Ovary (tissue), 9 donors: ENCODE measurements around the gene GLIPR1L1. TPM values are rescaled to one million over a fixed set of nuclear protein-coding genes. Genes with fewer than 3 reads are reported as not detected.
A peak's percentile ranks its signal among the peaks of the same experiment; 100 is the strongest.

Source experiments
- DNase-seq, 5 donors: peaks; one replicate each; pipeline ENCODE4 v3.0.0-alpha.2; 2019 to 2020
- H3K27ac ChIP-seq, 2 donors: fragments of 200-600 bp; one replicate each; pipeline versions ENCODE4 v1.5.1 to v1.8.0; 2019 to 2022
- H3K27me3 ChIP-seq: fragments of 200-600 bp; one replicate; pipeline ENCODE4 v1.8.0; 2022
- H3K36me3 ChIP-seq: fragments of 200-600 bp; sonication (generic); one replicate; pipeline ENCODE4 v1.5.1; 2019
- H3K4me1 ChIP-seq: one replicate; pipeline ENCODE4 v1.8.1; 2013; ENCODE audit warnings: mild to moderate bottlenecking, moderate library complexity; ENCODE audit not compliant: insufficient read depth
- H3K4me3 ChIP-seq: fragments of 200-600 bp; sonication (generic); one replicate; pipeline ENCODE4 v1.5.1; 2017
- H3K9me3 ChIP-seq, 2 donors: fragments of 200-600 bp in 1 of 2; sonication (generic) in 1 of 2; one replicate each; pipeline versions ENCODE4 v1.5.1 to v1.8.1; 2013 to 2019; ENCODE audit warnings: mild to moderate bottlenecking in 1 of 2, moderate library complexity in 1 of 2
- CTCF ChIP-seq, 3 donors: fragments of 450-650 bp in 2 of 3; fragments of 200-600 bp in 1 of 3; IDR thresholded peaks; one replicate each; pipeline versions ENCODE4 v1.5.1 to v1.8.0; 2016 to 2022; ENCODE audit warnings: antibody characterized with exemption in 3 of 3, mild to moderate bottlenecking in 1 of 3
- EP300 ChIP-seq: sonication (generic); formaldehyde crosslinking; IDR thresholded peaks from one replicate; pipeline ENCODE4 v1.6.1; 2017; ENCODE audit warnings: antibody characterized with exemption
- POLR2A ChIP-seq: fragments of 450-650 bp; IDR thresholded peaks from one replicate; pipeline ENCODE4 v1.6.1; 2017; ENCODE audit warnings: antibody characterized with exemption, mild to moderate bottlenecking, moderate library complexity
- WGBS, 3 donors: extraction: QIAGEN DNeasy Blood & Tissue Kit in 1 of 3; methylation state at CpG; one replicate each; pipeline versions ENCODE4 v1.1.5 to v1.1.7; 2013 to 2017; 5-methylcytosine and 5-hydroxymethylcytosine counted together
- intact Hi-C, 4 donors: fragments of 100-400 bp; cut with DNase I; formaldehyde crosslinking; loops; one replicate each; pipeline versions ENCODE4 v1.11.0 to v1.15.1; 2022 to 2023
- polyA plus RNA-seq, 2 donors: library from polyadenylated mRNA; stranded (reverse); fragments of 200-250 nt in 1 of 2; fragments of 350-450 nt in 1 of 2; fragmentation: Illumina TruSeq in 1 of 2; extraction: RNeasy Lipid Tissue Mini Kit (QIAGEN cat#74804) in 1 of 2; gene quantifications; one replicate each; pipeline ENCODE4 v1.2.3, GENCODE V29; 2013 to 2014
- total RNA-seq, 7 donors: library from RNA; depleted of rRNA in 2 of 7; stranded (reverse); fragments of >200 nt in 2 of 7; fragmentation: NEBNext Ultra II Directional in 3 of 7; extraction: Animal tissue kit (Norgen Biotek cat#: 25700) in 3 of 7; gene quantifications; one replicate each; pipeline versions ENCODE4 v1.1.0 to v1.2.4, GENCODE V29; 2016 to 2023
- donor health status: DM: no; HTN: no; CAD: no; lungs with moderate emphysema.
- donor health status: DM: no; HTN: no; CAD: no.
- donor health status: Bipolar disorder and iron deficiency.
- donor health status: DM: yes; HTN: yes; CAD: no.
- donor health status: DM: no; HTN: no; CAD: no.
- donor health status: DM: yes; HTN: yes; CAD: no.

GLIPR1L1 gene
- total and polyA plus RNA-seq, 9 donors, result not detected

GRCh38 chr12:75323663-75324062 is 10.8 kb upstream of the GLIPR1L1 start:
- TF ChIP-seq POLR2A (no peak), CTCF (IDR thresholded peaks at IDR 0.05) (no peak), EP300 (no peak)
- Histone ChIP-seq H3K9me3 (no peaks in the 10 kb centered on the region), H3K4me3 (no peak overlapping the region), H3K36me3 (no peaks in the 10 kb centered on the region), H3K27ac (no peak overlapping the region), H3K4me1 (no peaks in the 10 kb centered on the region), H3K27me3 (no peaks in the 10 kb centered on the region)
- 82 to 96% (median 92%) methylated on average over 3 of the region's 3 CpGs for WGBS, 3 donors
- intact Hi-C loops, result no loop called here
- DNase-seq, result no peak

- TF ChIP-seq EP300 (no peak), POLR2A (no peak), CTCF (IDR thresholded peaks at IDR 0.05) (no peak)
- H3K27ac ChIP-seq, result no peak overlapping the region
- no peaks in the 10 kb centered on the region for H3K9me3 ChIP-seq
- H3K4me3 ChIP-seq, result no peak overlapping the region
- no peaks in the 10 kb centered on the region for H3K4me1 ChIP-seq
- intact Hi-C loops, result no loop called here
- H3K27me3 ChIP-seq, result no peaks in the 10 kb centered on the region
- H3K36me3 ChIP-seq, result no peaks in the 10 kb centered on the region
- no peak for DNase-seq
- 85 to 95% (median 94%) methylated on average over 1 of the region's 1 CpG for WGBS, 3 donors
These were observed 6.8 kb upstream of the GLIPR1L1 start for GRCh38 chr12:75327642-75328041.

- no peaks in the 10 kb centered on the region for H3K36me3 ChIP-seq
- no peaks in the 10 kb centered on the region for H3K4me1 ChIP-seq
- H3K27ac ChIP-seq, result no peak within 1 kb of the TSS
- peak; percentile 65 to 86 (median 79) for DNase-seq
- WGBS, 3 donors, result 3% methylated on average over 35 to 40 of the region's 40 CpGs
- TF ChIP-seq POLR2A (peak; percentile 34), EP300 (no peak)
- H3K9me3 ChIP-seq, result no peaks in the 10 kb centered on the region
- intact Hi-C loops, result loop anchor here in 2 of 4 donors (10.0 kb wide), 1 partner anchor 155 kb away; the partner anchor contains the start of gene GLIPR1 (in 2 of the 2)
- H3K4me3 ChIP-seq, result peak within 1 kb of the TSS; percentile 55
- no peaks in the 10 kb centered on the region for H3K27me3 ChIP-seq
These were observed 4.3 kb upstream of the GLIPR1L1 start, which contains the start of gene CAPS2 for GRCh38 chr12:75329918-75330826. TSS of gene CAPS2 (minus strand) at chr12:75330324. CDS start at chr12:75326498, 3,826 bp downstream.

GRCh38 chr12:75337905-75338304 is 3.4 kb downstream of the GLIPR1L1 start:
- H3K4me1 ChIP-seq, result no peaks in the 10 kb centered on the region
- H3K9me3 ChIP-seq, result no peaks in the 10 kb centered on the region
- intact Hi-C loops, result loop anchor here in 2 of 4 donors (10.0 kb wide), 1 partner anchor 147 kb away; the partner anchor contains the start of gene GLIPR1 (in 2 of the 2)
- no peaks in the 10 kb centered on the region for H3K27me3 ChIP-seq
- H3K4me3 ChIP-seq, result no peak overlapping the region
- no peak overlapping the region for H3K27ac ChIP-seq
- WGBS, 3 donors, result 89 to 96% (median 94%) methylated on average over 1 of the region's 1 CpG
- H3K36me3 ChIP-seq, result no peaks in the 10 kb centered on the region
- TF ChIP-seq EP300, result no peak
- no peak for DNase-seq

GRCh38 chr12:75341873-75342272 is 7.4 kb downstream of the GLIPR1L1 start:
- no peak for TF ChIP-seq CTCF (IDR thresholded peaks at IDR 0.05)
- no peak for TF ChIP-seq POLR2A
- TF ChIP-seq EP300, result no peak
- Histone ChIP-seq H3K36me3 (no peaks in the 10 kb centered on the region), H3K27me3 (no peaks in the 10 kb centered on the region), H3K27ac (no peak overlapping the region), H3K4me1 (no peaks in the 10 kb centered on the region), H3K4me3 (no peak overlapping the region), H3K9me3 (no peaks in the 10 kb centered on the region)
- 94 to 95% (median 95%) methylated on average over 5 of the region's 5 CpGs for whole genome bisulfite sequencing, 3 donors
- DNase-seq, result no peak
- intact Hi-C loops, result no loop called here
